GM18520 (cell line): ENCODE data around the gene LSM2.
"Not testable (repeated sequence)": the region's sequence is repeated elsewhere in the genome, so short reads cannot be mapped to it uniquely, and the experiment has no call there.

Experiments
- ATAC-seq: cut with Tn5 transposase; IDR thresholded peaks from one replicate; pipeline ENCODE4 v1.9.1; 2021; ENCODE audit not compliant: unreplicated experiment

LSM2 gene

GRCh38 chr6:31827286-31828079 lies 20.7 kb upstream of the LSM2 start, which contains the start of gene HSPA1B:
Gene HSPA1B (plus strand): TSS chr6:31827738. CDS start chr6:31827951, 213 bp downstream.
- ATAC-seq, result peak; percentile 46

- ATAC-seq, result no peak
Observed at GRCh38 chr6:31826793-31827285, 20.1 kb upstream of the LSM2 start.

GRCh38 chr6:31825553-31825952 lies 18.8 kb upstream of the LSM2 start:
- ATAC-seq, result no peak

- not testable (repeated sequence) for ATAC-seq
Observed at GRCh38 chr6:31823592-31824196, 16.9 kb upstream of the LSM2 start.

GRCh38 chr6:31822036-31822821 lies 15.5 kb upstream of the LSM2 start:
- peak; percentile 39 for ATAC-seq

- peak; percentile 24 for ATAC-seq
Observed at GRCh38 chr6:31821301-31822035, 14.7 kb upstream of the LSM2 start.

GRCh38 chr6:31820399-31820798 lies 13.6 kb upstream of the LSM2 start:
- ATAC-seq, result not testable (repeated sequence)

- no peak for ATAC-seq
Observed at GRCh38 chr6:31819871-31820299, 13.1 kb upstream of the LSM2 start.

GRCh38 chr6:31817929-31818511 lies 11.3 kb upstream of the LSM2 start:
- ATAC-seq, result not testable (repeated sequence)

GRCh38 chr6:31817133-31817928 lies 10.6 kb upstream of the LSM2 start:
- ATAC-seq, result not testable (repeated sequence)

GRCh38 chr6:31815025-31815838 lies 8.5 kb upstream of the LSM2 start, which contains the start of the genes HSPA1A and HSPA1L:
Gene HSPA1A (plus strand): TSS chr6:31815543. CDS start chr6:31815757, 214 bp downstream.
Gene HSPA1L (minus strand): TSS chr6:31815283. CDS start chr6:31811972, 3,311 bp downstream.
- no peak for ATAC-seq

GRCh38 chr6:31814677-31815024 lies 7.9 kb upstream of the LSM2 start:
- no peak for ATAC-seq

- ATAC-seq, result no peak
Observed at GRCh38 chr6:31813465-31813849, 6.7 kb upstream of the LSM2 start.

- no peak for ATAC-seq
Observed at GRCh38 chr6:31811645-31812044, 4.9 kb upstream of the LSM2 start.

GRCh38 chr6:31808599-31808998 lies 1.8 kb upstream of the LSM2 start:
- ATAC-seq, result not testable (repeated sequence)

GRCh38 chr6:31805939-31806469 lies 762 bp downstream of the LSM2 start:
- ATAC-seq, result no peak

GRCh38 chr6:31801031-31801927 lies 5.5 kb downstream of the LSM2 start:
- not testable (repeated sequence) for ATAC-seq
